Activated naive CD4-positive, alpha-beta T cell treated with anti-CD3 and anti-CD28 coated beads, Interleukin-2, amount 50 U/mL, for 72 hours (primary cell): Measurements from ENCODE around the gene NCS1. TPM values are rescaled to one million over a fixed set of nuclear protein-coding genes. Genes with fewer than 3 reads are reported as not detected.
A peak's percentile ranks its signal among the peaks of the same experiment; 100 is the strongest.

ENCODE experiments used
- ATAC-seq, 2 donors: fragments of 150-1000 bp; cut with Tn5 transposase; 2 replicates each; pipeline ENCODE4 v1.10.0; 2021; ENCODE audit warnings: mild to moderate bottlenecking in 2 of 2, moderate library complexity in 2 of 2
- DNase-seq, 2 donors: peaks; one replicate each; pipeline ENCODE4 v3.0.0; 2021 to 2022; ENCODE audit warnings: low spot score in 2 of 2
- H3K27ac Mint-ChIP-seq, 2 donors: one replicate each; pipeline ENCODE4 v1.8.0; 2022; ENCODE audit warnings: mild to moderate bottlenecking in 2 of 2, mixed read lengths in 2 of 2
- H3K36me3 Mint-ChIP-seq, 2 donors: one replicate each; pipeline ENCODE4 v1.8.0; 2022; ENCODE audit warnings: mixed read lengths in 2 of 2
- H3K9me3 Mint-ChIP-seq, 2 donors: one replicate each; pipeline ENCODE4 v1.8.0; 2022; ENCODE audit warnings: mixed read lengths in 2 of 2
- total RNA-seq, 2 donors: library from RNA; stranded (reverse); gene quantifications; one replicate each; pipeline ENCODE4 v1.2.3, GENCODE V29; 2022

Gene NCS1
- total RNA-seq, 2 donors from 2014 or later: 13.5 to 14.0 TPM

GRCh38 chr9:130234340-130235260 is 62.4 kb downstream of the NCS1 start:
- Mint-ChIP-seq H3K27ac (no peak overlapping the region), H3K9me3 (peaks cover 0 to 2% of the 10 kb centered on the region in 2 donors), H3K36me3 (peaks cover 3 to 4% of the 10 kb centered on the region in 2 donors)
- DNase-seq (no peak), ATAC-seq (no peak)

GRCh38 chr9:130235558-130236435 is 63.6 kb downstream of the NCS1 start:
- DNase-seq: peak; percentile 51 to 78
- ATAC-seq: peak in 1 of 2 donors; percentile 26
- H3K36me3 Mint-ChIP-seq: peaks cover 0 to 4% of the 10 kb centered on the region in 2 donors
- peak overlapping the region in 1 of 2 donors; percentile 27 for H3K27ac Mint-ChIP-seq
- no peaks in the 10 kb centered on the region for H3K9me3 Mint-ChIP-seq

- ATAC-seq: no peak
- H3K36me3 Mint-ChIP-seq: peaks cover 0 to 4% of the 10 kb centered on the region in 2 donors
- no peaks in the 10 kb centered on the region for H3K9me3 Mint-ChIP-seq
- no peak overlapping the region for H3K27ac Mint-ChIP-seq
- no peak for DNase-seq
Observed at GRCh38 chr9:130236436-130236985, 64.3 kb downstream of the NCS1 start.

- DNase-seq: no peak
- ATAC-seq: no peak
- H3K27ac Mint-ChIP-seq: no peak overlapping the region
- no peaks in the 10 kb centered on the region for H3K9me3 Mint-ChIP-seq
- H3K36me3 Mint-ChIP-seq: peaks cover 0 to 4% of the 10 kb centered on the region in 2 donors
Observed at GRCh38 chr9:130237076-130237475, 64.9 kb downstream of the NCS1 start.

- DNase-seq: no peak
- H3K27ac Mint-ChIP-seq: no peak overlapping the region
Observed at GRCh38 chr9:130237763-130238524, 65.7 kb downstream of the NCS1 start.

GRCh38 chr9:130239363-130239695 is 67.1 kb downstream of the NCS1 start:
- H3K27ac Mint-ChIP-seq: peak overlapping the region in 1 of 2 donors; percentile 72
- DNase-seq (no peak), ATAC-seq (peak; percentile 37 to 39)
- H3K36me3 Mint-ChIP-seq: no peaks in the 10 kb centered on the region
- no peaks in the 10 kb centered on the region for H3K9me3 Mint-ChIP-seq

More at GRCh38 chr9:130237763-130238524, 65.7 kb downstream of the NCS1 start:
- H3K36me3 Mint-ChIP-seq: peaks cover 0 to 4% of the 10 kb centered on the region in 2 donors
- ATAC-seq: no peak
- H3K9me3 Mint-ChIP-seq: no peaks in the 10 kb centered on the region

GRCh38 chr9:130239741-130240241 is 67.6 kb downstream of the NCS1 start:
- H3K27ac Mint-ChIP-seq: peak overlapping the region in 1 of 2 donors; percentile 72
- DNase-seq (peak; percentile 39 to 66), ATAC-seq (peak; percentile 79 to 87)
- H3K9me3 Mint-ChIP-seq: no peaks in the 10 kb centered on the region
- no peaks in the 10 kb centered on the region for H3K36me3 Mint-ChIP-seq

GRCh38 chr9:130240410-130241197 is 68.4 kb downstream of the NCS1 start:
- Mint-ChIP-seq H3K27ac (peak overlapping the region in 1 of 2 donors; percentile 72), H3K9me3 (no peaks in the 10 kb centered on the region), H3K36me3 (no peaks in the 10 kb centered on the region)
- peak; percentile 29 to 65 for ATAC-seq
- peak in 1 of 2 donors; percentile 42 for DNase-seq

GRCh38 chr9:130241198-130241535 is 69.0 kb downstream of the NCS1 start:
- Mint-ChIP-seq H3K36me3 (no peaks in the 10 kb centered on the region), H3K9me3 (no peaks in the 10 kb centered on the region), H3K27ac (peak overlapping the region in 1 of 2 donors; percentile 72)
- no peak for DNase-seq
- no peak for ATAC-seq

- no peak overlapping the region for H3K27ac Mint-ChIP-seq
- no peaks in the 10 kb centered on the region for H3K36me3 Mint-ChIP-seq
- no peak for DNase-seq
- H3K9me3 Mint-ChIP-seq: no peaks in the 10 kb centered on the region
- ATAC-seq: peak in 1 of 2 donors; percentile 3
Observed at GRCh38 chr9:130242270-130243014, 70.2 kb downstream of the NCS1 start.

GRCh38 chr9:130243015-130243881 is 71.0 kb downstream of the NCS1 start:
- ATAC-seq (peak; percentile 49 to 62), DNase-seq (peak; percentile 79 to 89)
- Mint-ChIP-seq H3K36me3 (no peaks in the 10 kb centered on the region), H3K27ac (no peak overlapping the region), H3K9me3 (no peaks in the 10 kb centered on the region)

GRCh38 chr9:130243882-130244170 is 71.6 kb downstream of the NCS1 start:
- H3K27ac Mint-ChIP-seq: no peak overlapping the region
- no peak for DNase-seq
- H3K9me3 Mint-ChIP-seq: no peaks in the 10 kb centered on the region
- H3K36me3 Mint-ChIP-seq: no peaks in the 10 kb centered on the region
- ATAC-seq: no peak

- Mint-ChIP-seq H3K36me3 (no peaks in the 10 kb centered on the region), H3K9me3 (no peaks in the 10 kb centered on the region), H3K27ac (no peak overlapping the region)
- DNase-seq (peak in 1 of 2 donors; percentile 48), ATAC-seq (no peak)
Observed at GRCh38 chr9:130244548-130245165, 72.5 kb downstream of the NCS1 start.

GRCh38 chr9:130245474-130245873 is 73.3 kb downstream of the NCS1 start:
- ATAC-seq: no peak

More at GRCh38 chr9:130245474-130245873, 73.3 kb downstream of the NCS1 start:
- Mint-ChIP-seq H3K27ac (no peak overlapping the region), H3K36me3 (no peaks in the 10 kb centered on the region), H3K9me3 (no peaks in the 10 kb centered on the region)
- peak in 1 of 2 donors; percentile 47 for DNase-seq
